ENCODE measurements around the gene OR6K3.

DNA sequence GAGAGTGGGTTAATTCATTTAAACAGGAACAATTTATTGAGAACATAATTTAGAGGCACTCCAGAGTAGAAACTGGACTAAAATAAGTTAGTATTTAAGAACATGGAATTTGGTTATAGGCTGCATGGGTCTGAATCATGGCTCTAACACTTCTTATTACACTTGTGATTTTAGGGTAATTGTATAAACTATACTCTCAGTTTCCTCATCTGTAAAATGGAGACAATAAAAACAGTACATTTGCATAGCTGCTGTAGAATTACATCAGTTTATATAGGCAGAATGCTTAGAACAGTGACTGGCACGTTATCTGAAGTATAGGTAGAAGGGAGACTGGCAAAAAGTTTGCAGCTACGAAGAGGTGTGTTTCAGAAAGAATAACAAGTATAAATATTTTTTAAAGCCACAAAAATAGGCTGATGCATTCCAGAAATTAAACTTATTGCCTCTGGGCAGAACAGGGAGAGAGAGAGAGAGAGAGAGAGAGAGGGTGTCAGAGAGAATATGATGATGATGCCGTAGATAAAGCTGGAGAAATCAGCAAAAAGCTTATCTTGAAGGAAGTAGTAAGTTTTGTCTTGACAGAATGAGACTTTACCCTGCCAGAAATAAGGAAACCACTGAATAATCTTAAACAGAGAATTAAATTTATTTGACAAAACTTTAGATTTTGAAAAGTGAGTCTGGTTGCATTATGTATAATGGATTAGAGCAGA lies 8.1 kb upstream of the OR6K3 start:
- TF ChIP-seq POLR2A (IDR thresholded peaks at IDR 0.05; ENCODE audit: low read length) (no peak), GATA1 (IDR thresholded peaks at IDR 0.05; ENCODE audit: low read depth, low read length) (no peak)
